GM21367 (cell line): ENCODE measurements around the gene SCGB3A1.

ENCODE experiments used
- ATAC-seq: cut with Tn5 transposase; IDR thresholded peaks from one replicate; pipeline ENCODE4 v1.9.1; 2021; ENCODE audit not compliant: unreplicated experiment

The SCGB3A1 gene

DNA sequence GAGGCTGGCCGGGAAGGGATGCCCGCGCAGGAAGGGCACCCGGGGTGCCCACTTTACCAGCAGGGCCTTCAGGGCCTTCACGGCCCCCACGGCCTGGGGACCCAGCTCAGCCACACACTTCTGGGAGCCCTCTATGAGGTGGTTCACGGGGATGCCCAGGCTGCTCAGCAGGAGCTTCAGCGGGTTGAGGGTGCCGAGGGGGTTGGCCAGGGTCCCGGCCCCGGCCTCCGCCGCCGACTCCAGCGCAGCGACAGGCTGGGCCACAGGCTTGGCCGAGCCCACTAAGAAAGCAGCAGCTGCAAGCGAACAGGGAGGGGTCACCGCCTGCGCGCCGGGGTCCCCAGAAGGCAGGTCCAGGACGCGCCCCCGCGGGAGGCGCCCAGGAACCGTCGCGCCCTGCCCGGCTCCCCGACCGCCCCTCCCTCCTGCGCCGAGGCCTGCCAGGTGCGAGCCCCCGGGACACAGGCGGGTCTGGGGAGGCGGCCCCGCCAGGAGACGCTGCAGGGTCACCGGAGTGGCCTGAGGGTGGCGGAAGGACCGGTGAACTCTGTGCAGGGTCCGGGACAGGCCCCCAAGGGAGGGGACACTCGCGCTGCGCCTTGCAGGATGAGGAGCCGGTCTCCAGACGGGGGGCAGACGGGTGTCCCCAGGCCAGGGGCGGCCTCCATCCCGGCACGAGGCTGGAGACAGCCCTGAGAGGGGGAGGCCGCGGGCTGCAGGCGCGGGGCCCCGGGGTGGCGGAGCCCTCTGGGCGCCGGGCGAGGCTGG is 572 bp downstream of the SCGB3A1 start:
- no peak for ATAC-seq

DNA sequence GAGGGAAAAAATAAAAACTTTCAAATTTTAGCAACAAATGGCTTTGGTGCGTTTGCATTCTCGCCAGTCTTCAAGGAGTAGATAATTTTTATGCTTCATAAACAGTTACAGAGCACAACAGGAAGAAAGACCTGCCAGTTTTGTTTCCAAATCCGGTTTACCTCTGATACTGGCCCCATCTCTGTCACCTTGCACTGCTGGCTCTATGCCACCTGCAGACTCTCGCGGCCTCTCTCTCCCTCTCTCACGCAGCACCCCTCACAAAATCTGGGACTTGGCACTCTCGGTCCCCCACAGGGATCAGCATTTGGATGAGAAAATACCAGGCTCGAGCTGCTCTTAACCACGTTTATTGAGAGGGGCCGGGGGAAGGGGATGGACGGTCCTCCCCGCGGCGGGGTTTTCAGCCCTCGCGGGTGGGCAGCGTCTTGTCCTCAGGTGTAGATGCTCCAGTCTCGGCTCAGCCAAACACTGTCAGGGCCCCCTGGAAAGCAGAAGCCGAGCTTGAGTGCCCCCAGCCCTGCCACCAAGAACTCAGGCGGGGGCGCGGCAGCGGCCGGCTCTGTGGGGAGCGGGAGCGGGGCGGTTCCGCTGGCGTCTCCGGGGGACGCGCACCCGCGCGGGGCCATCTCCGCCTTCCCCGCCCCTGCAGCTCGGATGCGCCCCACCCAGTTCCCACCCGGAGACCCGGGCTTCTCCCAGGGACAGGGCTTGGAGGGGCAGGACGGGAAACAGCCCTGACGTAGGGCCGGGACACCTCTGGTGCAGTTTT is 1.3 kb downstream of the SCGB3A1 start:
- ATAC-seq: no peak

DNA sequence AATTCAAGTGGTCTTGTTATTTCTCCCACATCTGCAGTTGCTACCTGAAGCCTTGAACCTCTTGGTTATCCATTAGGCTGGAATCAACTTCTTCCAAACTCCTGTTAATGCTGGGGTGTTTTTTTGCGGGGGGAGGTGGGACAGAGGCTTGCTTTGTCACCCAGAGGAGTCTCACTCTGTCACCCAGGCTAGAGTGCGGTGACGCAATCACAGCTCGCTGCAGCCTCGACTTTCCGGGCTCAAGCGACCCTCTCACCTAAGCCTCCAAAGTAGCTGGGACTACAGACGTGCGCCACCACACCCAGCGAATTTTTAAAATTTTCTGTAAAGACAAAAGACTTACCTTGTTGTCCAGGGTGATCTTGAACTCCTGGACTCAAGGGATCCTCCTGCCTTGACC is 4.4 kb downstream of the SCGB3A1 start:
- no peak for ATAC-seq

DNA sequence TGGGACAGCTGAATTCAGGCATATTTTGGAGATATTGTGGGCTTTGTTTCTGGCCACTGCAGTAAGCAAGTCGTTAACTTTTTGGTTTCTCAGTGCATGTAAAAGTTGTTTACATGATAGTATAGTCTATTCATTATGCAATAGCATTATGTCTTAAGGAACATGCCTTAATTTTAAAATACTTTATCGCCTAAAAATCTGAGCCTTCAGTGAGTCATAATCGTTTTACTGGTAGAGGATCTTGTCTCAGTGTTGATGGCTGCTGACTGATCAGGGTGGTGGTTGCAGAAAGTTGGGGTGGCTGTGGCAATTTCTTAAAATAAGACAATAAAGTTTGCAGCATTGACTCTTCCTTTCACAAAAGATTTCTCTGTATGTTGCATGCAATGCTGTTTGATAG is 5.1 kb downstream of the SCGB3A1 start:
- no peak for ATAC-seq

DNA sequence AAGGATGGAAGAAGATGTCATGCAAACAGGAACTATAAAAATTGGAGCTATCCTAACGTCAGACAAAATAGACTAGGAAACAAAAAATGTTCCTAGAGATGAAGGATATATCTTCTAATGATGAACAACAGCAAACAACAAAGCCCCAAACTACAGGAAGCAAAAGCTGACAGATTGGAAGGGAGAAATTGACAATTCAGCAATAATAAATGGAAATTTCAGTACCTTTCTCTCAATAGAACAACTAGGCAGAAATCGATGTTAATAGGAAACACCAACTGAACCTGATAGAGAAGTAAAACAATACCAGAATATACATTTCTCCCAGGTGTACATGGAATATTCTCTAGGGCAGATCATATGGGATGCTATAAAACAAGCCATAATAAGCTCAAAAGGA is 7.6 kb downstream of the SCGB3A1 start:
- ATAC-seq: no peak

GRCh38 chr5:180580681-180581080 is 10.6 kb downstream of the SCGB3A1 start:
- ATAC-seq: no peak

DNA sequence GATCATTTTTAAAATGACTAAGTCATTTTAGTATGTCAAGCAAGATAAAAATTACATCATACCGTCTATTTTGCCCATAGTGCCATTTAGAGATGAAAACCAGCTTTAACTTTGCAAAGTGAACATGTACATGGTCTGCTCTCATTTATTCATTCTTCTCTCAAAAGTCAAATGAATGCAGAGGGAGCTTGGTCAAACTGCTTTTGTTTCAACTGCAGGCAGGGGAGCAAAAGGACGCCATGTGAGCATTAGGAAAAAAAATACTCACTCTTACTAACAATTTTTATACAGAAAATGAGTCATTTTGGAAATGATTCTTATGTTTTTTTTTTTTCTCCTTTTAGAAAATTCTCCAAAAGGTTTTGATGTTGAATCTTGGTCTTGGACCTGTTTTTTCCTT is 15.7 kb downstream of the SCGB3A1 start:
- no peak for ATAC-seq

- no peak for ATAC-seq
Observed at GRCh38 chr5:180568914-180569313, 22.4 kb downstream of the SCGB3A1 start.

GRCh38 chr5:180563994-180564393 is 27.3 kb downstream of the SCGB3A1 start:
- ATAC-seq: no peak

DNA sequence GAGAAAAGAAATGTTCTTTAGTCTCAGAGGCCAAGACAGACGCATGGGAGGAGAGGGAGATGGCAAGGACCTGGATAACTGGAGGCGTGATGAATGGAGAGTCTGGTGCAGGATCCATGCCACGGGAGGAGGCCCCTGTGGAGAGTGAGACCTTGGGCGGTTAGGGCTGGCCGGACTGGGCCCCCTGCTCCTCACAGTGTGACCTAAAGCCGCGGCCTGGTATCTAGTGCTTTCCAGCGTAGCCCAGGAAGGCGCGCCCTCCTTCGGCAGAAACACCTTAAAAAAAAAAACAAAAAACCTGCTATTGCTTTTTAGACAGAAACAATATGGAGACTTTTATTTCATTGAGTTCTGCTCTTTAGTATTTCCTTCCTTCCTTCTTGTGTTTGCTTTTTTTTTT is 33.1 kb downstream of the SCGB3A1 start:
- ATAC-seq: no peak

DNA sequence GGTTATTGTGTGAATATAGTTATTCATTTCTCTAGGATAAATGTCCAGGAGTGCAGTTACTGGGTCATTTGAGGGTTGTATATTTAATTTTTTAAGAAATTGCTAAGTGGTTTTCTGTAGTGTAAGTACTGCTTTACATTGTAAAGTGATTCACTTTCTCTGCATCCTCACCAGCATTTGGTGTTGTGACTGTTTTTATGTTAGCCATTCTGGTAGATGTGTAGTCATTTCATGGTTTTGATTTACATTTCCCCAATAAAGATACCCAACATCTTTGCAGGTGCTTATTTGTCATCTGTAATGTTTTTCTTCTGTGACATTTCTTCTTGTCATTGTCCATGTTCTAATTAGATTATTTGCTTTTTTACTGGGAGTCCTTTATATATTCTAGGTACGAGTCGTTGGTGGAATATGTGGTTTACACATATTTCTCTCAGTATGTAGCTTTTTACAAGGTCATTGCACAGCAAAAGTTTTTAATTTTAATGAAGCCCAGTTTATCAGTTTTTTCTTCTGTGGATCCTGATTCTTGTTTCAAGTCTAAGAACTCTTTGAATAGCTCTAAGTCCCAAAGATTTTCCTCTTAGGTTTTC is 34.0 kb downstream of the SCGB3A1 start:
- no peak for ATAC-seq

GRCh38 chr5:180555168-180555921 is 36.0 kb downstream of the SCGB3A1 start:
- ATAC-seq: no peak

- ATAC-seq: no peak
Observed at GRCh38 chr5:180553530-180553929, 37.8 kb downstream of the SCGB3A1 start.

DNA sequence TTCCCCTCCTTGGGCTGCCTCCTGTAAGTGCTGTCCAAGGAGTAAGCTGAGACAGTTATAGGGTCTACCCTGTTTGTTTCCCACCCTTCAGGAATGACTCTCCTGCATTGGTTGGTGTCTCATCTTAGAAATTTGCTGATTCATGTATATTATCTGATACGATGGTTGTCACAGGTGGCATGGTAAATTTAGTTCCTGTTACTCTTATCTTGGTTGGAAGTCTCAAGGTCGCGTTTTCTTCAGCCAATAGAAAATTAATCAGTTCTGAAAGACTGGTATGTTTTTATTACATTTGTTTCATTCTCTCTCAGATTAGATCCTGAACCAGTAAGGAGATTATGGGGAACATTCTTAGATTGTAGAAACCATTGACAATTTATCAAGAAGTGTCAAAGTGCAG is 42.7 kb downstream of the SCGB3A1 start:
- ATAC-seq: no peak

DNA sequence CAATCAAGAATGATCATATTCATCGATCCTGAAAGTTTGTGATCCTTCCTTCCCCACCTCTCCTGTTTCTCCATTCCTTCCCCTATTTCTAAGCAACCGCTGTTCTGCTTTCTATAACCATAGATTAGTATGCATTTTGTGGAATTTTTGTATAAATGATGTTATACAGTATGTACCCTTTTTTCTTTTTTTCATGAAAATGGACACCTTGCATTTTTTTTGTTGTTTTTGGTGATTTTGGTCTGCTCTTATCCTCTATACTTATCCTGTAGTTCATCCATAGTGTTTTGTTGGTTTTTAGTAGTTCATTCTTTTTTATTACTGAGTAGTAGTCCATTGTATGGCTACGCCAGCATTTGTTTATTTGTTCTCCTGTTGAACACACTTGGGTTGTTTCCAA is 46.1 kb downstream of the SCGB3A1 start:
- no peak for ATAC-seq

DNA sequence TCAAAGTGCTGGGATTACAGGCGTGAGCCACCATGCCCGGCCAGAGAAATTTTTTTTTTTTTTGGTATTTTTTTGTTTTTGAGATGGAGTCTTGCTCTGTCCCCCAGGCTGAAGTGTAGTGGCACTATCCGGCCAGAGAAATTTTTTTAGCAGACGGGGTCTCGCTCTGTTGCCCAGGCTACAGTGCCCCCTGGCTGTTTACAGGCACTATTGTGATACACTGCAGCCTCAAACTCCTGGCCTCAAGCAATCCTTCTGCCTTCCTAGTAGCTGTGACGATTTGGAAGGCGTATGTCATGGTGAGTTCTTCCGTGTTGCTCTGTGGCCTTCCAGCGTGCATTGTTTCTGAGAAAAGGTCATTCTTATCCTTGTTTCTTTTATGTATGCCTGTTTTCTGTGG is 49.6 kb downstream of the SCGB3A1 start:
- ATAC-seq: no peak
